Liver (tissue), 9 donors: Measurements from ENCODE around the gene CDK5RAP2. TPM values are rescaled to one million over a fixed set of nuclear protein-coding genes. Genes with fewer than 3 reads are reported as not detected.

Experiments
- DNase-seq: peaks from one replicate; pipeline ENCODE4 v3.0.0-alpha.2; 2017; ENCODE audit warnings: low spot score
- H3K27ac ChIP-seq, 2 donors: one replicate each; pipeline ENCODE4 v1.7.0; 2013; ENCODE audit warnings: inconsistent platforms in 2 of 2, low read length in 2 of 2, control low read depth in 1 of 2, low read depth in 1 of 2, mild to moderate bottlenecking in 1 of 2
- H3K27me3 ChIP-seq, 4 donors: one replicate each; pipeline versions ENCODE4 v1.6.1 to v1.7.0; 2013; ENCODE audit warnings: low read length in 3 of 4, inconsistent platforms in 1 of 4, mild to moderate bottlenecking in 1 of 4, moderate library complexity in 1 of 4; ENCODE audit not compliant: control insufficient read depth in 4 of 4, insufficient read depth in 4 of 4
- H3K36me3 ChIP-seq, 4 donors: one replicate each; pipeline versions ENCODE4 v1.6.1 to v1.7.0; 2013; ENCODE audit warnings: low read length in 3 of 4, mild to moderate bottlenecking in 3 of 4, low read depth in 1 of 4, moderate library complexity in 1 of 4; ENCODE audit not compliant: control insufficient read depth in 4 of 4, insufficient read depth in 3 of 4
- H3K4me1 ChIP-seq, 4 donors: one replicate each; pipeline versions ENCODE4 v1.6.1 to v1.7.0; 2013; ENCODE audit warnings: low read length in 3 of 4, mild to moderate bottlenecking in 3 of 4, moderate library complexity in 1 of 4; ENCODE audit not compliant: control insufficient read depth in 4 of 4, insufficient read depth in 4 of 4
- H3K4me3 ChIP-seq, 3 donors: one replicate each; pipeline versions ENCODE4 v1.6.1 to v1.7.0; 2013; ENCODE audit warnings: low read length in 3 of 3, control low read depth in 1 of 3, low read depth in 1 of 3, mild to moderate bottlenecking in 1 of 3
- H3K9ac ChIP-seq, 2 donors: one replicate each; pipeline ENCODE4 v1.7.0; 2013; ENCODE audit warnings: low read length in 2 of 2, mild to moderate bottlenecking in 2 of 2, moderate library complexity in 2 of 2, control low read depth in 1 of 2, low read depth in 1 of 2
- H3K9me3 ChIP-seq, 4 donors: one replicate each; pipeline versions ENCODE4 v1.6.1 to v1.7.0; 2013; ENCODE audit warnings: low read length in 3 of 4; ENCODE audit not compliant: control insufficient read depth in 4 of 4
- FOXA1 ChIP-seq: IDR thresholded peaks from 2 replicates; pipeline ENCODE4 v1.6.1; 2016; ENCODE audit warnings: antibody characterized with exemption
- FOXA2 ChIP-seq: IDR thresholded peaks from 2 replicates; pipeline ENCODE4 v1.6.1; 2016; ENCODE audit warnings: antibody characterized with exemption
- HNF4G ChIP-seq: IDR thresholded peaks from 2 replicates; pipeline ENCODE4 v1.6.1; 2016; ENCODE audit warnings: antibody characterized with exemption
- JUND ChIP-seq, 2 donors: IDR thresholded peaks; 2 replicates each; pipeline ENCODE4 v1.6.1; 2016; ENCODE audit warnings: antibody characterized with exemption in 2 of 2
- RAD21 ChIP-seq, 2 donors: IDR thresholded peaks; 2 replicates each; pipeline ENCODE4 v1.6.1; 2016; ENCODE audit warnings: antibody characterized with exemption in 2 of 2, mild to moderate bottlenecking in 2 of 2
- RXRA ChIP-seq, 2 donors: IDR thresholded peaks; 2 replicates each; pipeline ENCODE4 v1.6.1; 2017 to 2018; ENCODE audit warnings: antibody characterized with exemption in 2 of 2, mild to moderate bottlenecking in 1 of 2
- WGBS: extraction: QIAGEN DNeasy Blood & Tissue Kit; methylation state at CpG from one replicate; pipeline ENCODE4 v1.1.7; 2013; 5-methylcytosine and 5-hydroxymethylcytosine counted together
- polyA plus RNA-seq, 2 donors: library from polyadenylated mRNA; stranded (reverse) in 1 of 2; unstranded in 1 of 2; fragments of 200-250 nt in 1 of 2; fragments of >200 nt in 1 of 2; fragmentation: Nextera tagmentation in 1 of 2; extraction: Ambion mirVana in 1 of 2; gene quantifications; one replicate each; pipeline versions ENCODE4 v1.2.1 to v1.2.3, GENCODE V29; 2013 to 2015
- total RNA-seq, 2 donors: library from RNA; depleted of rRNA; stranded (reverse); fragments of >200 nt; gene quantifications; one replicate each; pipeline ENCODE4 v1.2.3, GENCODE V29; 2014
- TF ChIP-seq, protein P1 (sequence below): IDR thresholded peaks from 2 replicates; pipeline ENCODE4 v1.6.1; 2016; ENCODE audit warnings: antibody characterized with exemption
- TF ChIP-seq, protein P2 (sequence below): fragments of 150-350 bp; IDR thresholded peaks from 2 replicates; pipeline ENCODE4 v1.5.1; 2017; ENCODE audit warnings: improper control_type of control experiment, low read depth, low read length; ENCODE audit not compliant: missing input control
- TF ChIP-seq, protein P3 (sequence below): IDR thresholded peaks from 2 replicates; pipeline ENCODE4 v1.6.1; 2016; ENCODE audit warnings: antibody characterized with exemption, mild to moderate bottlenecking
- TF ChIP-seq, protein P4 (sequence below): IDR thresholded peaks from 2 replicates; pipeline ENCODE4 v1.6.1; 2016; ENCODE audit warnings: antibody characterized with exemption
- donor health status: healthy.
- donor health status: healthy.
- donor health status: healthy.
- donor health status: healthy.
- donor health status: healthy.

CDK5RAP2 gene
- total and polyA plus RNA-seq, 4 donors: 11.7 to 38.9 (median 21.7) TPM

DNA sequence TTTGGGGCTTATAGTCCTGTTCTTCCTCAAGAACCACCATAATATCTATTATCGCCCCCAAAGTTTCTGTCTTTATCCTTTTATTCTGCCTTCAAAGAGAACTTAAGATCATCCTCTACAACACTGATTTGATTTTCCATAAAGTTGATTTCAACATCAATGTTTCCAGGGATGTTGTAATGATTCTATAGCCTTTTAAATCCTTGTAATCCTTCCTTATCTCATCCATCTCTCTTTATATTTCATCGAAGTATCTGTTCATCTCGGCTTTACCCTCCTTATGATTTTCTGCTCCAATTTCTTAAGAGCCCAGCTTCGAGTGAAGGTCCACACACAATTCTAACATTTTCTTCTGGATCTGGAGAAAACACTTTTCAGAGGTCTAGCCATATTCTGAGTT is 218.4 kb downstream of the CDK5RAP2 start:
- Histone ChIP-seq H3K9me3 (no peaks in the 10 kb centered on the region), H3K4me3 (no peak overlapping the region)
- WGBS: 94% methylated on average over 4 of the region's 4 CpGs

DNA sequence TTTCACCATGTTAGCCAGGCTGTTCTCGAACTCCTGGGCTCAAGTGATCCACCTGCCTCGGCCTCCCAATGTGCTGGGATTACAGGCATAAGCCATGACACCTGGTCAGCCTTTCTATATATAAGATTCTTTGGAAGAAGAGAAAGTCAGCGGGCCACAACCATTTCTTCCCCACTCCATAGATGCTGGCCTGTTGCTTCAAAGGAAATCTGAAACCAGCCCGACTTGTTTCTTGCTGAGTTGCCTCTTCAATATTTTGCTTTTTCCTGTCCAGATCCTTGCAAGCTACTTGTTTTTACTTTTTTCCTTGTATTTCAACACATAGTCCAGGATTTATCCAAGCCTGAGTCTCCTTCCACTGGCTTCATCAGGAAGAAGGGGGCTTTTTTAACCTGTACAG is 219.5 kb downstream of the CDK5RAP2 start:
- no peaks in the 10 kb centered on the region for H3K27me3 ChIP-seq
- 89% methylated on average over 4 of the region's 4 CpGs for WGBS
- H3K9ac ChIP-seq: no peak overlapping the region
- TF ChIP-seq, protein P1, sequence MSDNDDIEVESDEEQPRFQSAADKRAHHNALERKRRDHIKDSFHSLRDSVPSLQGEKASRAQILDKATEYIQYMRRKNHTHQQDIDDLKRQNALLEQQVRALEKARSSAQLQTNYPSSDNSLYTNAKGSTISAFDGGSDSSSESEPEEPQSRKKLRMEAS: no peak
- TF ChIP-seq RXRA (IDR thresholded peaks at IDR 0.05) (no peak), FOXA2 (no peak)
- H3K9me3 ChIP-seq: no peaks in the 10 kb centered on the region
- no peaks in the 10 kb centered on the region for H3K36me3 ChIP-seq
- no peak overlapping the region for H3K27ac ChIP-seq
- DNase-seq: no peak
- no peak overlapping the region for H3K4me3 ChIP-seq
- H3K4me1 ChIP-seq: no peaks in the 10 kb centered on the region

More for the DNA sequence above, 218.4 kb downstream of the CDK5RAP2 start:
- no peak for DNase-seq
- TF ChIP-seq FOXA1 (no peak), FOXA2 (no peak), RAD21 (IDR thresholded peaks at IDR 0.05) (no peak), JUND (IDR thresholded peaks at IDR 0.05) (no peak), HNF4G (no peak)
- TF ChIP-seq, protein P2, sequence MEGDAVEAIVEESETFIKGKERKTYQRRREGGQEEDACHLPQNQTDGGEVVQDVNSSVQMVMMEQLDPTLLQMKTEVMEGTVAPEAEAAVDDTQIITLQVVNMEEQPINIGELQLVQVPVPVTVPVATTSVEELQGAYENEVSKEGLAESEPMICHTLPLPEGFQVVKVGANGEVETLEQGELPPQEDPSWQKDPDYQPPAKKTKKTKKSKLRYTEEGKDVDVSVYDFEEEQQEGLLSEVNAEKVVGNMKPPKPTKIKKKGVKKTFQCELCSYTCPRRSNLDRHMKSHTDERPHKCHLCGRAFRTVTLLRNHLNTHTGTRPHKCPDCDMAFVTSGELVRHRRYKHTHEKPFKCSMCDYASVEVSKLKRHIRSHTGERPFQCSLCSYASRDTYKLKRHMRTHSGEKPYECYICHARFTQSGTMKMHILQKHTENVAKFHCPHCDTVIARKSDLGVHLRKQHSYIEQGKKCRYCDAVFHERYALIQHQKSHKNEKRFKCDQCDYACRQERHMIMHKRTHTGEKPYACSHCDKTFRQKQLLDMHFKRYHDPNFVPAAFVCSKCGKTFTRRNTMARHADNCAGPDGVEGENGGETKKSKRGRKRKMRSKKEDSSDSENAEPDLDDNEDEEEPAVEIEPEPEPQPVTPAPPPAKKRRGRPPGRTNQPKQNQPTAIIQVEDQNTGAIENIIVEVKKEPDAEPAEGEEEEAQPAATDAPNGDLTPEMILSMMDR: no peak
- TF ChIP-seq, protein P1: no peak
- TF ChIP-seq, protein P3, sequence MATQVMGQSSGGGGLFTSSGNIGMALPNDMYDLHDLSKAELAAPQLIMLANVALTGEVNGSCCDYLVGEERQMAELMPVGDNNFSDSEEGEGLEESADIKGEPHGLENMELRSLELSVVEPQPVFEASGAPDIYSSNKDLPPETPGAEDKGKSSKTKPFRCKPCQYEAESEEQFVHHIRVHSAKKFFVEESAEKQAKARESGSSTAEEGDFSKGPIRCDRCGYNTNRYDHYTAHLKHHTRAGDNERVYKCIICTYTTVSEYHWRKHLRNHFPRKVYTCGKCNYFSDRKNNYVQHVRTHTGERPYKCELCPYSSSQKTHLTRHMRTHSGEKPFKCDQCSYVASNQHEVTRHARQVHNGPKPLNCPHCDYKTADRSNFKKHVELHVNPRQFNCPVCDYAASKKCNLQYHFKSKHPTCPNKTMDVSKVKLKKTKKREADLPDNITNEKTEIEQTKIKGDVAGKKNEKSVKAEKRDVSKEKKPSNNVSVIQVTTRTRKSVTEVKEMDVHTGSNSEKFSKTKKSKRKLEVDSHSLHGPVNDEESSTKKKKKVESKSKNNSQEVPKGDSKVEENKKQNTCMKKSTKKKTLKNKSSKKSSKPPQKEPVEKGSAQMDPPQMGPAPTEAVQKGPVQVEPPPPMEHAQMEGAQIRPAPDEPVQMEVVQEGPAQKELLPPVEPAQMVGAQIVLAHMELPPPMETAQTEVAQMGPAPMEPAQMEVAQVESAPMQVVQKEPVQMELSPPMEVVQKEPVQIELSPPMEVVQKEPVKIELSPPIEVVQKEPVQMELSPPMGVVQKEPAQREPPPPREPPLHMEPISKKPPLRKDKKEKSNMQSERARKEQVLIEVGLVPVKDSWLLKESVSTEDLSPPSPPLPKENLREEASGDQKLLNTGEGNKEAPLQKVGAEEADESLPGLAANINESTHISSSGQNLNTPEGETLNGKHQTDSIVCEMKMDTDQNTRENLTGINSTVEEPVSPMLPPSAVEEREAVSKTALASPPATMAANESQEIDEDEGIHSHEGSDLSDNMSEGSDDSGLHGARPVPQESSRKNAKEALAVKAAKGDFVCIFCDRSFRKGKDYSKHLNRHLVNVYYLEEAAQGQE: no peak
- TF ChIP-seq, protein P4, sequence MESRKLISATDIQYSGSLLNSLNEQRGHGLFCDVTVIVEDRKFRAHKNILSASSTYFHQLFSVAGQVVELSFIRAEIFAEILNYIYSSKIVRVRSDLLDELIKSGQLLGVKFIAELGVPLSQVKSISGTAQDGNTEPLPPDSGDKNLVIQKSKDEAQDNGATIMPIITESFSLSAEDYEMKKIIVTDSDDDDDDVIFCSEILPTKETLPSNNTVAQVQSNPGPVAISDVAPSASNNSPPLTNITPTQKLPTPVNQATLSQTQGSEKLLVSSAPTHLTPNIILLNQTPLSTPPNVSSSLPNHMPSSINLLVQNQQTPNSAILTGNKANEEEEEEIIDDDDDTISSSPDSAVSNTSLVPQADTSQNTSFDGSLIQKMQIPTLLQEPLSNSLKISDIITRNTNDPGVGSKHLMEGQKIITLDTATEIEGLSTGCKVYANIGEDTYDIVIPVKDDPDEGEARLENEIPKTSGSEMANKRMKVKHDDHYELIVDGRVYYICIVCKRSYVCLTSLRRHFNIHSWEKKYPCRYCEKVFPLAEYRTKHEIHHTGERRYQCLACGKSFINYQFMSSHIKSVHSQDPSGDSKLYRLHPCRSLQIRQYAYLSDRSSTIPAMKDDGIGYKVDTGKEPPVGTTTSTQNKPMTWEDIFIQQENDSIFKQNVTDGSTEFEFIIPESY: no peak
- Histone ChIP-seq H3K36me3 (no peaks in the 10 kb centered on the region), H3K27me3 (no peaks in the 10 kb centered on the region), H3K9ac (no peak overlapping the region), H3K4me1 (no peaks in the 10 kb centered on the region), H3K27ac (no peak overlapping the region)
